Renal pelvis (tissue), 4 donors: ENCODE measurements around the gene BIRC3. TPM values are rescaled to one million over a fixed set of nuclear protein-coding genes. Genes with fewer than 3 reads are reported as not detected.
"Not testable (repeated sequence)": the region's sequence is repeated elsewhere in the genome, so short reads cannot be mapped to it uniquely, and the experiment has no call there.

Experiments used
- DNase-seq: peaks from one replicate; pipeline ENCODE4 v3.0.0-alpha.2; 2013
- polyA plus RNA-seq, 3 donors: library from polyadenylated mRNA; unstranded; fragments of 120-200 nt; gene quantifications; one replicate each; pipeline ENCODE4 v1.2.1, GENCODE V29; 2013; ENCODE audit not compliant: insufficient read length in 3 of 3

The BIRC3 gene
- polyA plus RNA-seq, 3 donors = 1.1 to 1.7 (median 1.2) TPM

DNA sequence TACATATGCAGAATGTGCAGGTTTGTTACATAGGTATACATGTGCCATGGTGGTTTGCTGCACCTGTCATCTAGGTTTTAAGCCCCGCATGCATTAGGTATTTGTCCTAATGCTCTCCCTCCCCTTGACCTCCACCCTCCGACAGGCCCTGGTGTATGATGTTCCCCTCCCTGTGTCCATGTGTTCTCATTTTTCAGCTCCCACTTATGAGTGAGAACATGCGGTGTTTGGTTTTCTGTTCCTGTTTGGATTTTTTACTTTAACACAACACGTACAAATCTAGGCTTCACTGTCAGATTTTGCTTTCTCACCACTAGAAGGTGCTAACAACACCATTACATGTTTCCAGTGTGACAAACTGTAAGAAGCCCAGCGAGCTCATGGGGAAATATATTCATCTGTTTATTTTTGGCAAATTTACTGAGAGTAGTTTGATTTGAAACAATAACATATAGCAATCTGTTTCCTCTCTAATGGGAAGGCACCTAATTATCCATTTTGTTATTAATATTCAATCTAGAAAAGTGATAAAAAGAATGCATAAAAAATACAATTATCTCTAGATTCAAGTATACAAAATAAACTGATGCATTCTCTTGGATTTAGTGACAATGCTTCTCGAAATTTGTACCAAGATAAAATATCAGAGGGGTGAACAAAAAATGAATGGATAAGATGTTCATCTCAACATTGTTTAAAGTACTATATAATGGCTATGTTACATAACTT, 23.2 kb upstream of the BIRC3 start:
- no peak for DNase-seq

DNA sequence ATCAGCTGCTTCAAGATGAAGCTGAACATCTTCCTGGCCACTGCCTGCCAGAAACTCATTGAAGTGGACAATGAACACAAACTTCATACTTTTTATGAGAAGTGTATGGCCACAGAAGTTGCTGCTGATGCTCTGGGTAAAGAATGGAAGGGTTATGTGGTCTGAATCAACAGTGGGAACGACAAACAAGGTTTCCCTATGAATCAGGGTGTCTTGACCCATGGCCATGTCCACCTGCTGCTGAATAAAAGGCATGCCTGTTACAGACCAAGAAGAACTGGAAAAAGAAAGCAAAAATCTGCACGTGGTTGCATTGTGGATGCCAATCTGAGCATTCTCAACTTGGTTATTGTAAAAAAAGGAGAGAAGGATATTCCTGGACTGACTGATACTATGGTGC, 22.2 kb upstream of the BIRC3 start:
- DNase-seq = no peak

- DNase-seq = not testable (repeated sequence)
Observed at GRCh38 chr11:102296757-102297156, 20.5 kb upstream of the BIRC3 start.

GRCh38 chr11:102300837-102301236, 16.4 kb upstream of the BIRC3 start:
- not testable (repeated sequence) for DNase-seq

DNA sequence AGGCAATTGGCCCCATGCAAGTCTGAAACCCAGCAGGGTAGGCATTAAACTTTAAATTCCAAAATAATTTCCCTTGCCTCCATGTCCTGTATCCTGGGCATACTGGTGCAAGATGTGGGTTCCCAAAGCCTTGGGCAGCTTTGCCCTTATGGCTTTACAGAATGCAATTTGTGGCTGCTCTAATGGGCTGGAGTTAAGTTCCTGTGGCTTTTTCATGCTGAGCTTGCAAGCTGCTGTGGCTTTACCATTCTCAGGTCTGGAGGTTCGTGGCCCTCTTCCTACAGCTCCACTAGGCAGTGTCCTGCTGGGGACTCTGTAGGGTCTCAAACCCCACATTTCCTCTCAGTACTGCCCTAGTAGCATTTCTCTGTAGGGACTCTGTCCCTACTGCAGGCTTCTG, 15.0 kb upstream of the BIRC3 start:
- no peak for DNase-seq

GRCh38 chr11:102304686-102305085, 12.6 kb upstream of the BIRC3 start:
- DNase-seq = no peak

DNA sequence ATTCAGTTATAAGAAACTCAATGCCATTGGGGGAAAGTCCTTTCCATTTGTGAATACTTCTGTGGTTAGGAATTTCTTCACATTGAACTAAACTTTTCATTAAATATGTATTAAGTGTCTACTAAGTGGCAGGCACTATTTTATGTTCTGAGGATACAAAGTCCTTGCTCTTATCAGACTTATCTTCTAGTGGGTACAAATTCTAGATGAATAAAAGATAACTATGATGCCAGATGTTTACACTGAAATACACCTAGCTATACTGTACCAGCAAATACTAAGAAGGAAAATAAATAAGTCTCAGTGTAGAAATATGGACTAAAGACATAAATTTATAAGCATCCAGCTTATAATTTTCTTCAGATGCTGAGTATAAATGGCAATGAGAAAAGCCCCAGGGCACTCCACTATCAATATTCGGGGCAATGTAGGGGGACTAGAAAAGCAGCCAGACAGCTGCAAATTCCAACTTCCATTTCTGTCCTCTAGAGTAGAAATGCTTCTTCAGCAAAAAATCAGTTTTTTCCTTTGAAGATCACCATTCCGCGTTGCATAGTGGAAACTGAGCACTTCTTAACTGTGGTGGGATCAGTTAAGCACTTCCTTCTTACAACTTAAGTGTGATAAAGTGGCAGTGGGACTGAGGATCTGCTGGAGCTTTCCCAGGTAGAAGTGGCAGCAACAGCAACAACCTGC, 11.8 kb upstream of the BIRC3 start:
- no peak for DNase-seq

GRCh38 chr11:102306048-102306597, 11.2 kb upstream of the BIRC3 start:
- no peak for DNase-seq

DNA sequence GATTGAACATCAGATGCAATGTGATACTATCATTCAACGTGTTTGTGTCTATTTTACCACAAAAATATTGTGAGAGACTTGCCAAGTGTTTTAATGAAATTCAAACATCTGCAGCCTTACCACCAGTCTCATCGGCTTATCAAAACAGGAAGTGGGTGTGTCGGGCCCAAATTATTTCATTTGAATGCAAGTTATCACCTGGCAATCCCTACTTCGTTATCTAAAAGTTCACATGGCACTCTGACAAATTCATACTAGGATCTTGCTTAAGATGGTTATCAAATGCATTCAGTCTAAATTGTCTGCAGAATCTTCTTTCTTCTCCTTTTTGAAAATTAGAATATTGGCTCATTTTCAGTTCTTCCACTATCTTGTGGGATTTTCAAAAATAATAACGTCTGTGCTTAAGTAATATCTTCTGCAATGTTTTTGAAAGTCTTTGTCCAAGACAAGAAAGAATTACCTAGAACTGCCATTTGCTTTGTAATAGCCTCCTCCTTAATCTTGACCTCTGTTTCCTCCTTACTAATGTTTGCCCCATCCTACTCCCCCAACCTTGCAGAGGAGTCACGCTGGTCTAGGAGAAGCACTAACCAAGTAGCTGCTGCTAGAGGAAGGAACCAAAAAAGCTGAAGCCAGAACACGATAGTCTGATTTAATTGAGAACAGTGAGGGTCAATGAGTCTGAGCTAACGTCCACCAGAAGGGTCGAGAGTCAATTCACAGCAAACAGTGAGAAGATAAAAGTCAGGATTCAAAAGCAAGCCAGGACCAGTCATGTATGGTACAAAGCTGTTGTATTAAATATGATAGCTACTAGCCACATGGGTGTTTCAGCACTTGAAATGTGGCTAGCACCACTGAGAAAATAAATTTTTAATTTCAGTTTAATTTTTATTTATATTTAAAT, 10.2 kb upstream of the BIRC3 start:
- no peak for DNase-seq

DNA sequence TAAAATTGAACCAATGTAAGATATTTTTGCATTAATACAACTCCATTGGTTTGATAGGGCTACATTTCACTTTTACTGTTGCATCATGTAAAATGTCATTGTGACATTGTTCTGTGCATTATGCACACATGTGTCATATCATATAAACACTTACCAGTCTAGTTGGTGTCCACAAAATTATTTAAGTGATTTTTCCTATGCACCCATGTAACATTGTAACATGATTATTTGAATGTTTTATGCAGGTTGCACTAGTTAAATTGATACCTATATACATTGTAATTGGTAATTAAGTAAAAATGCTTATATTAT, 9.6 kb upstream of the BIRC3 start:
- no peak for DNase-seq

GRCh38 chr11:102309621-102310541, 7.4 kb upstream of the BIRC3 start:
- DNase-seq = no peak

- no peak for DNase-seq
Observed at GRCh38 chr11:102312667-102313066, 4.6 kb upstream of the BIRC3 start.

DNA sequence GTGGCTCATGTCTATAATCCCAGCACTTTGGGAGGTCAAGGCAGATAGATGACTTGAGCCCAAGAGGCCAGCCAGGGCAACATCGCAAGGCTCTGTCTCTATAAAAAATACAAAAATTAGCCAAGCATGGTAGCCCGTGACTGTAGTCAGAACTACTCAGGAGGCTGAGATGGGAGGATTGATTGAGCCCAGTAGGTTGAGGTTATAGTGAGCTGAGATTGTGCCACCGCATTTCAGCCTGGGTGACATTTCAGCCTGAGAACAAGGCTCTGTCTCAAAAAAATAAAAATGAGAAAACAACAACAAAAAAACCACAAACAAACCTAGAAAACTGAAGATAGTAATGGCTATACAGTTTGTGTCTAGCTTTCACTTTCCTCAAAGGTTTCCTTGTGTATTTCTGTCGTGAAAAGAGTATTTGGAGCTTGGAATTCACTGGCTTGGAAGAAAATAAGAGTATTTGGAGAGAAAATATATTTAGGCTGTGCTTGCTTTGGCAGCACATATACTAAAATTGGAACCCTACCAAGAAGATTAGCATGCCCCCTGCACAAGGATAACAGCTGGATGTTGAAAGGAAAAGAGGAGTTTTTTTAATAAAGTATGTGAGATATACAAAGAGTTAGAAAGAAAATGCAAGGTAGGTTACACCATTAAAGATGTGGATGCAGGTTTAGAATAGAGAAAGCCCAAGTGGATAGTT, 3.9 kb upstream of the BIRC3 start:
- DNase-seq = no peak

GRCh38 chr11:102314784-102315183, 2.5 kb upstream of the BIRC3 start:
- DNase-seq = no peak

GRCh38 chr11:102316346-102316904, 859 bp upstream of the BIRC3 start:
- DNase-seq = no peak

DNA sequence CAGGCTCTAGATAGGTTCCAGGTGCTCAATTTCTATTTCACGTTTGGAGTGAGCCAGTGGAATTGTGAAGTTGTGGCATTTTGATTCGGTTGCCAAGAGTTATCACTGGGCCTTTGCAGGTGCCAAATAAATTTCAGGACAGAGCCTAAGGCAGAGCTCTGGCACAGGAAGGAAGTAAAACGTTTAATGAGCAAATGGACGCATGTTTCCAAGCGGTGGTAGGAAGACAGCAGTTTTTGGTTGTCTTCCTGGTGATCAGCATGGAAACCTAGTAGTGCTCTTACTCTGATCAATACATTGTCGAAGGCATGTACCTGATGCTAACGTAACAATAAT, 452 bp downstream of the BIRC3 start:
- DNase-seq = no peak

DNA sequence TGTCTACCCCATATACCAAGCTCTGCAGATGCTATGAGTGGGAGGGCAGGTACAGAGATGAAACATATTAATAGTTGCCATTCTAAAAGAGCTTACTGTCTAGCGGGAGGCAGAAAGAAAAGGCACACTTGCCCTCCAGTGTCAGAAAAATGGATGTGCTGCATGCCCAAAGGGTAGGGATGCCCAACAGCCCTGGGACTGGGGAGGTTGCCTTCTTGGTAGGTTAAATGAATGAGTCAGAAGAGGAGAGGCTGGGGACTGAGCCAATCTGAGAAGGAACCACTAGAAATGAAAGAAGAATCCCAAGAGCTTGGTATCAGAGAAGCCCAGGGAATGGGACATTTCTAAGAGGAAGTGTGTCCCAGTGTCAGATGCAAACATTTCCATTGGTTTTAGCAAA, 1.2 kb downstream of the BIRC3 start:
- no peak for DNase-seq

- no peak for DNase-seq
Observed at GRCh38 chr11:102319544-102319943, 2.3 kb downstream of the BIRC3 start.

DNA sequence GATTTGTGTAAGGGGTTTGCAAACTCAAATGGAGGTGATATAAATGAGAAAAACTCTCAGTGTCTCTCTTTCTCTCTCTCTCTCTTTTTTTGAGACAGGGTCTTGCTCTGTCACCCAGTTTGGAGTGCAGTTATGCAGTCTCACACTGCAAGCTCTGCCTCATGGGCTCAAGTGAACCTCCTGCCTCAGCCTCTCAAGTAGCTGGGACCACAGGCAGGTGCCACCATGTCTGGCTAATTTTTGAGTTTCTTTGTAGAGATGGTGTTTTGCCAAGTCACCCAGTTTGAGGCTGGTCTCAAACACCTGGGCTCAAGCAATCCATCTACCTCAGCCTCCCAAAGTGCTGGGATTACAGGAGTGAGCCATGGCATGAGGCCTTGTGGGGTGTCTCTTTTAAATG, 2.9 kb downstream of the BIRC3 start:
- no peak for DNase-seq

GRCh38 chr11:102320679-102321078, 3.4 kb downstream of the BIRC3 start:
- DNase-seq = no peak

DNA sequence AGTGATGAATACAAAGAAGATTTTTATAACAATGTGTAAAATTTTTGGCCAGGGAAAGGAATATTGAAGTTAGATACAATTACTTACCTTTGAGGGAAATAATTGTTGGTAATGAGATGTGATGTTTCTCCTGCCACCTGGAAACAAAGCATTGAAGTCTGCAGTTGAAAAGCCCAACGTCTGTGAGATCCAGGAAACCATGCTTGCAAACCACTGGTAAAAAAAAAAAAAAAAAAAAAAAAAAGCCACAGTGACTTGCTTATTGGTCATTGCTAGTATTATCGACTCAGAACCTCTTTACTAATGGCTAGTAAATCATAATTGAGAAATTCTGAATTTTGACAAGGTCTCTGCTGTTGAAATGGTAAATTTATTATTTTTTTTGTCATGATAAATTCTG, 5.3 kb downstream of the BIRC3 start:
- DNase-seq = no peak
